Panc1 (cell line): Measurements from ENCODE around the gene IGFN1. TPM values are rescaled to one million over a fixed set of nuclear protein-coding genes. Genes with fewer than 3 reads are reported as not detected.

Experiments used
- ATAC-seq: fragments of 200-7000 bp; cut with Tn5 transposase; 2 replicates; pipeline ENCODE4 v1.9.1; 2020; ENCODE audit warnings: mild to moderate bottlenecking, moderate library complexity
- BruUV-seq: library from RNA; stranded (reverse); fragments of 400-500 nt; replicated peaks from 2 replicates; lab custom pipeline; 2021; lab: Mats Ljungman, UMichigan
- CTCF ChIA-PET: fragments of 300-600 bp; sonication (Branson Sonifier 250); formaldehyde crosslinking; loops from one replicate; lab custom pipeline; 2022; ENCODE audit warnings: antibody characterized with exemption; lab: Charles Lee
- POLR2A ChIA-PET: fragments of 300-600 bp; sonication (Branson Sonifier 250); formaldehyde crosslinking; loops from one replicate; lab custom pipeline; 2022; ENCODE audit warnings: antibody characterized with exemption; lab: Charles Lee
- DNase-seq: peaks from one replicate; pipeline ENCODE4 v3.0.0-alpha.2; 2010; ENCODE audit warnings: low read depth, low spot score
- H3K27ac ChIP-seq: 2 replicates; pipeline ENCODE4 v1.5.1; 2011; ENCODE audit warnings: mild to moderate bottlenecking, low read length, inconsistent platforms
- H3K27me3 ChIP-seq: fragments of 200-500 bp; sonication (Bioruptor generic); 2 replicates; pipeline ENCODE4 v1.6.0; 2014; ENCODE audit warnings: low read length, inconsistent platforms; ENCODE audit not compliant: control insufficient read depth, insufficient read depth
- H3K36me3 ChIP-seq: fragments of 200-500 bp; sonication (Bioruptor generic); 2 replicates; pipeline ENCODE4 v1.5.1; 2014; ENCODE audit warnings: inconsistent platforms, mild to moderate bottlenecking, low read length, moderate library complexity; ENCODE audit not compliant: control insufficient read depth, insufficient read depth
- H3K4me1 ChIP-seq: 2 replicates; pipeline ENCODE4 v1.5.1; 2011; ENCODE audit warnings: inconsistent platforms, mild to moderate bottlenecking, low read length, moderate library complexity; ENCODE audit not compliant: control insufficient read depth, insufficient read depth
- H3K4me3 ChIP-seq, 2 experiments: 2 replicates each; pipeline ENCODE4 v1.5.1; 2011 to 2012; ENCODE audit warnings: low read depth in 2 of 2, low read length in 2 of 2, mild to moderate bottlenecking in 2 of 2, inconsistent platforms in 1 of 2, moderate library complexity in 1 of 2
- H3K9me3 ChIP-seq: fragments of 200-500 bp; sonication (Bioruptor generic); 2 replicates; pipeline ENCODE4 v1.5.1; 2014; ENCODE audit warnings: low read depth, mild to moderate bottlenecking, inconsistent platforms, low read length, moderate library complexity; ENCODE audit not compliant: control insufficient read depth, insufficient read depth
- CTCF ChIP-seq: fragments of 450-650 bp; IDR thresholded peaks from 2 replicates; pipeline ENCODE4 v1.5.1; 2017; ENCODE audit warnings: mild to moderate bottlenecking
- POLR2AphosphoS5 ChIP-seq: IDR thresholded peaks from 2 replicates; pipeline ENCODE4 v1.6.1; 2012; ENCODE audit warnings: mild to moderate bottlenecking, low read depth, low read length, moderate library complexity
- REST ChIP-seq, 2 experiments: IDR thresholded peaks; 2 replicates each; pipeline ENCODE4 v1.6.1; 2011 to 2012; ENCODE audit warnings: low read depth in 2 of 2, control low read depth in 1 of 2, low read length in 1 of 2, mild to moderate bottlenecking in 1 of 2, moderate library complexity in 1 of 2; ENCODE audit not compliant: insufficient read depth in 1 of 2
- SIN3A ChIP-seq: IDR thresholded peaks from 2 replicates; pipeline ENCODE4 v1.6.1; 2012; ENCODE audit warnings: low read depth, mild to moderate bottlenecking, low read length, moderate library complexity, borderline replicate concordance; ENCODE audit not compliant: insufficient read depth
- TCF7L2 ChIP-seq: IDR thresholded peaks from 2 replicates; pipeline ENCODE4 v1.6.1; 2011; ENCODE audit warnings: mild to moderate bottlenecking, low read depth, low read length, inconsistent platforms
- in situ Hi-C: cut with HindIII; loops from 2 replicates; pipeline ENCODE4 v1.10.0; 2016; ENCODE audit warnings: low sequenced_read_pairs, low pct_unique_long_range_greater_than_20kb
- intact Hi-C: fragments of 100-400 bp; cut with micrococcal nuclease; formaldehyde crosslinking; loops from one replicate; pipeline ENCODE4 v1.10.0; 2022; ENCODE audit not compliant: unreplicated experiment
- total RNA-seq: library from RNA; stranded (reverse); gene quantifications from one replicate; pipeline ENCODE4 v1.2.1, GENCODE V29; 2021; ENCODE audit not compliant: unreplicated experiment

Gene IGFN1
- total RNA-seq, 1 experiment from 2014 or later = not detected

- H3K4me3 ChIP-seq = no peak overlapping the region
- H3K4me1 ChIP-seq = no peaks in the 10 kb centered on the region
- TF ChIP-seq TCF7L2 (no peak), CTCF (no peak), SIN3A (no peak), REST (IDR thresholded peaks at IDR 0.05; ENCODE audit: insufficient read depth in 1 of 2, low read depth in 2 of 2, low read length in 1 of 2) (no peak)
- intact Hi-C loops (no loop called here), in situ Hi-C loops (no loop called here)
- peaks cover 3% of the 10 kb centered on the region; the same call in 1 of the 2 replicates for H3K36me3 ChIP-seq
- ATAC-seq (no peak), DNase-seq (no peak)
- ChIA-PET POLR2A (no interaction called here), CTCF (interaction anchor here (0.6 kb wide), 1 partner anchor 33 kb away, joined by 3 read pairs; no protein-coding TSS in a partner anchor)
- no peak overlapping the region for H3K27ac ChIP-seq
- no peaks in the 10 kb centered on the region for H3K27me3 ChIP-seq
- H3K9me3 ChIP-seq = no peaks in the 10 kb centered on the region
- no TSS peak for BruUV-seq
Measured at GRCh38 chr1:201144701-201145100, 45.9 kb upstream of the IGFN1 start.

GRCh38 chr1:201145132-201145531 lies 45.5 kb upstream of the IGFN1 start:
- Histone ChIP-seq H3K36me3 (peaks cover 7% of the 10 kb centered on the region; the same call in 1 of the 2 replicates), H3K4me1 (no peaks in the 10 kb centered on the region), H3K27me3 (no peaks in the 10 kb centered on the region), H3K9me3 (no peaks in the 10 kb centered on the region), H3K27ac (no peak overlapping the region), H3K4me3 (no peak overlapping the region)
- BruUV-seq = no TSS peak
- ChIA-PET CTCF (interaction anchor here (0.6 kb wide), 1 partner anchor 34 kb away, joined by 3 read pairs; no protein-coding TSS in a partner anchor), POLR2A (no interaction called here)
- TF ChIP-seq TCF7L2 (no peak), POLR2AphosphoS5 (no peak), SIN3A (no peak), CTCF (no peak), REST (IDR thresholded peaks at IDR 0.05; ENCODE audit: insufficient read depth in 1 of 2, low read depth in 2 of 2, low read length in 1 of 2) (no peak)
- DNase-seq (no peak), ATAC-seq (no peak)
- intact Hi-C loops = no loop called here
- in situ Hi-C loops = no loop called here
